NCI-H2107 treated with DMSO at 0.1 percent for 48 hours (cell line): Measurements from ENCODE around the gene EIF4E1B.

Experiments
- DNase-seq: peaks from one replicate; lab custom pipeline; 2025; ENCODE audit not compliant: unreplicated experiment; lab: John Stamatoyannopoulos, UW

Gene EIF4E1B

GRCh38 chr5:176625966-176626875, 4.3 kb upstream of the EIF4E1B start:
- no peak for DNase-seq

GRCh38 chr5:176626876-176627236, 3.6 kb upstream of the EIF4E1B start:
- DNase-seq, result no peak

GRCh38 chr5:176627582-176627981, 2.9 kb upstream of the EIF4E1B start:
- DNase-seq, result no peak

GRCh38 chr5:176628406-176629228, 1.9 kb upstream of the EIF4E1B start:
- DNase-seq, result no peak

- DNase-seq, result no peak
Observed at GRCh38 chr5:176629317-176629852, 1.1 kb upstream of the EIF4E1B start.

GRCh38 chr5:176630681-176631222, 277 bp downstream of the EIF4E1B start:
- no peak for DNase-seq

GRCh38 chr5:176631383-176632200, 1.1 kb downstream of the EIF4E1B start:
- DNase-seq, result no peak

- DNase-seq, result no peak
Observed at GRCh38 chr5:176632745-176633144, 2.3 kb downstream of the EIF4E1B start.

- DNase-seq, result no peak
Observed at GRCh38 chr5:176633598-176633997, 3.1 kb downstream of the EIF4E1B start.

GRCh38 chr5:176636426-176636825, 6.0 kb downstream of the EIF4E1B start:
- no peak for DNase-seq

- no peak for DNase-seq
Observed at GRCh38 chr5:176637556-176637955, 7.1 kb downstream of the EIF4E1B start.

- DNase-seq, result no peak
Observed at GRCh38 chr5:176638437-176638836, 8.0 kb downstream of the EIF4E1B start.

- no peak for DNase-seq
Observed at GRCh38 chr5:176639208-176639607, 8.7 kb downstream of the EIF4E1B start.

- no peak for DNase-seq
Observed at GRCh38 chr5:176639981-176640380, 9.5 kb downstream of the EIF4E1B start.

- DNase-seq, result no peak
Observed at GRCh38 chr5:176640616-176641015, 10.1 kb downstream of the EIF4E1B start.

GRCh38 chr5:176642675-176643490, 12.4 kb downstream of the EIF4E1B start:
- no peak for DNase-seq

- DNase-seq, result no peak
Observed at GRCh38 chr5:176643491-176644219, 13.2 kb downstream of the EIF4E1B start.

GRCh38 chr5:176644294-176644693, 13.8 kb downstream of the EIF4E1B start:
- no peak for DNase-seq
